Activated CD8-positive, alpha-beta memory T cell treated with anti-CD3 and anti-CD28 coated beads for 48 hours (primary cell): ENCODE measurements around the gene RPL14.
"Not testable (repeated sequence)": the region's sequence is repeated elsewhere in the genome, so short reads cannot be mapped to it uniquely, and the experiment has no call there.

Source experiments
- DNase-seq, 3 experiments: peaks; one replicate each; pipeline ENCODE4 v3.0.0-alpha.2; 2020; ENCODE audit warnings: low read depth in 2 of 3, low spot score in 2 of 3

Gene RPL14

DNA sequence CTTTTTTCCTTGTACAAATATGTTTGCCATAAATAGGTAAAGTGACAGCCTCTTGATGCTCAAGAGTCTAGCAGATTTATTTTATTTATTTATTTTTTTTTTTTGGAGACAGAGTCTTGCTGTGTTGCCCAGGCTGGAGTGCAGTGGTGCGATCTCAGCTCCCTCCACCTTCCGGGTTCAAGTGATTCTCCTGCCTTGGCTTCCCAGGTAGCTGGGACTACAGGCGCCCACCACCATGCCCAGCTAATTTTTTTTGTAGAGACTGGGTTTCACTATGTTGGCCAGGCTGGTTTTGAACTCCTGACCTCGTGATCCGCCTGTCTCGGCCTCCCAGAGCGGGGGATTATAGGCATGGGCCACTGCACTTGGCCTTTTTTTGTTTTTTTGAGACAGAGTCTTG lies 5.7 kb downstream of the RPL14 start:
- DNase-seq = not testable (repeated sequence)

DNA sequence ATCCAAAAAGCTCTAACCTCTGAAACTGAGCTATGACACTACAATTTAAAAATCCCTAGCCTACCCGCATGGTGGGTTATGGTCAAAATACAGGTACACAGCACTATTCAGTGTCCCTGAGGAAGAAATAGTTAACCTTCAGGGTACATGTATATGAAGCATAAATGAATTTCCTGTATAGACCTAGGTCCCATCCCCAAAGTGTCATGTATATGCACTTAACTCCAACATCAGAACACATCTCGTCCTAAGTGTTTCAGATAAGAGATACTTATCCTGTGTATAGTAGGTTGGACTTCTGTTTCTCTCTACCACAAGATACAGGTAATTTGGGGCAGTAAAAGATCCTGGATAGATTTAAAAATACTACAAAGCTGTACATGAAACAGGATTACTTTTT lies 6.4 kb downstream of the RPL14 start:
- no peak for DNase-seq

DNA sequence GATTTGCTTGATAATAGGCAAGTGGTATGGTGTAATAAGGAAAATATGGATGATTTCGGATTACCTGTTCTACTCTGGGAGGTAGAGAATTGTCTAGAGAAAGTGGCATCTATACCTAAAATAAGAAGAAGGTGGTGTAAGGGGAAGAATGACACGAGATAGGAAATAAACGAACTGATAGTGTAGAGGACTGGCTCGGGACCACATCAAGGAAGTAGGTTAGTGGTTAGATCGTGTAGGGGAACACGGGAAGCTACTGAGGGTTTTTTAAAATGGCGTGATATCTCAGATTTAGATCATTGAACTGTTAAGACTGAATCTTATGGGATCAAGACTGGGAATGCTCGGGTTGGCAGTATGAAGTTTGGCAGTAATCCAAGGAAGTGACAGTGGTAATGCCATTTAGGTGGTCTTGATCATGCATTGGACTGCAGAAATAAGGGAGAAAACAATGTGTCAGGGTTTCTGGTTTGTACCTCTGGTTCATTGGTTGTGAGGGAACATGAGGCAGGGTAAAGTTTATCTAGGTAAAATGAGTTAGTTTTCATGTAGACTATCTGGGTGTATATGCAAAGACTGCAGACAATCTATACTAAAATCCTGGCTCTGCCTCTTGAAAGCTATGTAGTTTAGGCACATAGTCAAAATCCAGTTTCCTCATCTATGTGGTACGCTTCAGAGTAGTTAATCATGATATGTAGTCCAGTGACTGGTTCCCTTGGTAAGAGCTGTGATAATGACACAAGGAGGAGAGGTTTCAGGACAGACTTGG lies 7.4 kb downstream of the RPL14 start:
- no peak for DNase-seq

GRCh38 chr3:40465111-40465407 lies 7.9 kb downstream of the RPL14 start:
- no peak for DNase-seq

GRCh38 chr3:40465456-40465855 lies 8.3 kb downstream of the RPL14 start:
- DNase-seq = no peak

DNA sequence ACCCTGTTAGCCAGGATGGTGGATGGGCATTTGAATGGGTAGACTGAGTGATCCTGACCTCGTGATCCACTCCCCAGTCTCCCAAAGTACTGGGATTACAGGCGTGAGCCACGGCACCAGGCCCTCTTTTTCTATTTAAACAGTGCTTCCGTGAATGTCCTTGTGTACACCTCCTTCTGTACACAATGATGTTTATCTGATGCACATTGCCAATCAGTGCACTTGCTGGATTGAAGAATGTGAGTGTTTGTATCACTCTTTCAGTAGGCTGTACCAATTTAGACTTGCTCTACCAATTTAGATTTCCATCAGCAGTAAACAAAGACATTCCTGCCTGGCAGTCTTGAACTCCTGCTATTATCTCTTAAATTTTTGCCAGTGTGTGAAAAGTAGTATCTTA lies 10.9 kb downstream of the RPL14 start:
- no peak for DNase-seq

DNA sequence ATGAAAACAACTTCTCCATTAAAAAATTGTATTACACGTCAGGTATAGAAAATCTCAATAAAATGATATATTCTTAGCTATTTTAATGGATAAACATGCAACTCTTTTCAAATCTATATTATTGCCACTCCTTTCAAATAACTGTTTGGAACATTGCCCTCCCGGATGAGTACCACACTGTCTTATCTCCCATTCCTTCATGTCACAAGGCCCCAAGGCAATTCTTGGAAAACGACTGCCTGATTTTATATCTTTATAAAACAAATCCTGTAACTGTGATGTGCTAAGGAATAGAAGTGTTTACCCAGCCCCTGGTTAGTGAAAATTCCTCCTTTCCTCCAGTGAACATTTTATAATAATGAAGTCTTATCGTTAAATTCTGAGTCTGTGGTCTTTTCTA lies 13.6 kb downstream of the RPL14 start:
- no peak for DNase-seq

GRCh38 chr3:40476478-40477470 lies 19.6 kb downstream of the RPL14 start, which contains the start of gene ZNF619:
Gene ZNF619, plus strand, starts transcription at chr3:40477122. Its CDS starts 858 bp downstream, at chr3:40477980.
- peak in 1 of 3 experiments; percentile 27 for DNase-seq

DNA sequence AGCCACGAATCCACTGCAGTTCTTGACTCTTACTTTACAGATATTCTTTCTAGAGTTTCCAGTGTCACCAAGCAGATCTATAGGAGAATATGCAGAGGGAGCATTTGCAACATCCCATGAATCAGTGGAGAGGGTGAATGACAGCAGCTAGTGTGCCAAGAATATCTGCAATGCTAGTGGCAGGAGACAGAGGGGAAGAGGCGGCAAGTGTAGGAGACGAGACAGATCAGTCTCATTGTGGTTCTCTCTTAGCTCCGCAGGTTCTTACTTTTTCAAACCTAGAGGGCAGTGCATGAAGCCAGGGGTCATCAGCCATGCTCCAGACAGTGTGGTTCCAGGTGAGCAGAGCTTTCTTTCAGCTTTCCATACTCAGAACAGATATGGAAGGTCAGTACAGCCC lies 20.5 kb downstream of the RPL14 start:
- no peak for DNase-seq

- DNase-seq = no peak
These were observed 30.0 kb downstream of the RPL14 start for GRCh38 chr3:40487172-40487571.

DNA sequence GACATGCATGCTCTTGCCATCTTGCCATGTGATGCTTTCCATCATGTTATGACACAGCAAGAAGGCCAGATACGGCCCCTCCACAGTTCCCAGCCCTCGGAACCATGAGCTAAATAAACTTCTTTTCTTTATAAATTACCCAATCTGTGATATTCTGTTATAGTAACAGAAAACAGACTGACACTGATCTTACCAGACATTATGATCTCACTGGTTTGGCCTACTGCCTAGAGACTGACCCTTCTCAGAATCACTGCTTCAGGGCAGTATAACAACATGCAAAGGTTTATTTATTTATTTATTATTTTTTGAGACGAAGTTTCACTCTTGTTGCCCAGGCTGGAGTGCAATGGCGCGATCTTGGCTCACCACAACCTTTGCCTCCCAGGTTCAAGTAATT lies 33.8 kb downstream of the RPL14 start:
- no peak for DNase-seq

GRCh38 chr3:40494698-40495097 lies 37.6 kb downstream of the RPL14 start:
- no peak for DNase-seq

- no peak for DNase-seq
These were observed 40.1 kb downstream of the RPL14 start for GRCh38 chr3:40497288-40497687.

GRCh38 chr3:40499952-40500351 lies 42.8 kb downstream of the RPL14 start:
- DNase-seq = no peak

DNA sequence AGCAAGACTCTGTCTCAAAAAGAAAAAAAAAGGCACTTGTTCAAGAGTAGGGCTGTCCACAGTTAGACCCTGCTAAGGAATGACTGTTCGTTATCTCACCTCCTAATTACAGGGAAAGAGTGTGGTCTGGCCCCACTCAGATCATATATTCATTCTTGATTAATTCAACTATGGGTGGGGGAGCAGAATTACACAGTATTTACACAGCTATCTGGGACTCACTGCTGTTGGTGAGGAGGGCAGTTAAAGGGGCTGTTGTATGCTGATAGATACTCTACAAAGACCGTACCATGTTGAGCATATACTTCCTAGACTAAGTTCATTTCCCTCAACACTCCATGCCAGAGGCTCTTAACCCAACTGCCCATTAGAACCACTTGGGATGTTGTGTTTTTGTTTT lies 44.9 kb downstream of the RPL14 start:
- DNase-seq = no peak

- DNase-seq = no peak
These were observed 47.7 kb downstream of the RPL14 start for GRCh38 chr3:40504636-40505430.

- peak; percentile 18 to 42 (median 41) for DNase-seq
These were observed 48.7 kb downstream of the RPL14 start, which contains the start of gene ZNF620 for GRCh38 chr3:40505599-40506462. Gene ZNF620, plus strand, starts transcription at chr3:40506039. Its CDS starts 314 bp downstream, at chr3:40506353.

GRCh38 chr3:40511031-40511718 lies 54.0 kb downstream of the RPL14 start:
- DNase-seq = no peak

- no peak for DNase-seq
These were observed 59.1 kb downstream of the RPL14 start for GRCh38 chr3:40516201-40516600.

DNA sequence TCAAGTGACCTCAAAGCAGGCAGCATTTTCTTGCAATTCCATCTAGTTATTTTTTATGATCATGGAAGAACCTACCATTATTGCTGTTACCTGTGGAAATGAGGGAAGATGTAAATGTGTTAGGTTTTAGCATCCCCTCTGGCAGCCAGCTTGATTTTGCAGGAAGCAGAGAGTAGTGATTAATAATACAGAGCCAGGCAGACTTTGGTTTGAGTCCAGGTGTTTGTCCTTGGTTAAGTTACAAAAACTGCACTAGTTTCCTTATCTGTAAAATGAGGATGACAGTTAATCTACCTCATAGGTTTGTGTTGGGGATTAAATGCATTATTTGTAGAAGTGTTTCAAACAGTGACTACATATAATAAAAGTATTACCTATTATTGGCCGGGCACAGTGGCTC lies 60.9 kb downstream of the RPL14 start:
- DNase-seq = no peak
